ENCODE measurements around the gene GOLGA8S.
"Not testable (repeated sequence)": the region's sequence is repeated elsewhere in the genome, so short reads cannot be mapped to it uniquely, and the experiment has no call there.

Gene GOLGA8S

GRCh38 chr15:23354448-23354847 is at the start of gene GOLGA8S:
Gene GOLGA8S (plus strand): TSS chr15:23354748. CDS start chr15:23354810, 62 bp downstream.
- not testable (repeated sequence) for DNase-seq (ENCODE audit: low spot score)

DNA sequence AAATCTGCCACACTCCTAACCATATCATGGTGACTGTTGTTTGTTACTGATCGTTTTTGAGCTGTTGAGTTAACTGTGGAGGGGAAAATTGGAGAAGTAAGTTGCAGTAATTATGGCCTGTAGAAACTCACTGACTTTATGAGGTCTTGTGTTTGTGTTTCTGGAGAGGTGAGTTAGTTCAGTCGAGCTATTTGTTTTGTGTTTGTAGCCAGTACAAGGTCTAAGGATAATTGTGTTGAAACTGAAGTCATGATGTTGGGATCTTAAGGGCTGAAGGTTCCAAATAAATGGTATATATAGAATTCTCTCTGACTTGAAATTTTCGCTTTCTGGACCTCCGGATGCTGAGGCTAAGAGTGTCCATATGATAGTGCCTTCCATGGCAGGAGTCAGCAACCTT is 49.7 kb upstream of the GOLGA8S start:
- not testable (repeated sequence) for DNase-seq (ENCODE audit: low spot score)

DNA sequence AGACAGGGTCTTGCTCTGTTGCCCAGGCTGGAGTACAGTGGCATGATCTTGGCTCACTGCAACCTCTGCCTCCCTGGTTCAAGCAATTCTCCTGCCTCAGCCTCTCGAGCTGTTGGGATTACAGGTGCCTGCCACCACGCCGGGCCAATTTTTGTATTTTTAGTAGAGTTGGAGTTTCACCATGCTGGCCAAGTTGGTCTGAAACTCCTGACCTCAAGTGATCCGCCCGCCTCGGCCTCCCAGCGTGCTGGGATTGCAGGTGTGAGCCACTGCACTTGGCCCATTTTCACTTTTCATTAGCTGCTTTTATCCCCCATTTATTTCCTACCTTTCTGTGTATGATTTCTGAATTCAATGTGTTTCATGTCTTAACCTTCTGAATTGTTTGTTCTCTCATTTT is 48.6 kb upstream of the GOLGA8S start:
- DNase-seq (ENCODE audit: low spot score) = not testable (repeated sequence)

DNA sequence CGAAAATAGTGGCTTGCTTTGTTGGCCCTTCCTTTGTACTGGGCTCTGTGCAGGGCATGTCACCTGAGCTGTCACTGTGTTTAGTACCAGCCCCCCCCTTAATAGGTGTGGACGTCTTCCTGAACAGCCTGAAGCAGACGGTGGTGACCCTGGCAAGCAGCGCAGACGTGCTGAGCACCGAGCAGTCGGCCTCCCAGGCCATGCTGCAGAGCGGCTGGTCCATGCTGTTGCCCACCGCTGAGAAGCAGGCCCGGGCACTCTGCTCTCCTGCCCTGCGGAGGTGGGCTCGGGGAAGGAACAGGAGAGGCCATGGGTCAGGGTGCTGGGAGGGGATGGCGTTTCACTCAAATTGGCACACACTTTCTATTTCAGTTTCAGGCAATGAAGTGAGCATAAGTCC is 43.3 kb upstream of the GOLGA8S start:
- not testable (repeated sequence) for DNase-seq (ENCODE audit: low spot score)

DNA sequence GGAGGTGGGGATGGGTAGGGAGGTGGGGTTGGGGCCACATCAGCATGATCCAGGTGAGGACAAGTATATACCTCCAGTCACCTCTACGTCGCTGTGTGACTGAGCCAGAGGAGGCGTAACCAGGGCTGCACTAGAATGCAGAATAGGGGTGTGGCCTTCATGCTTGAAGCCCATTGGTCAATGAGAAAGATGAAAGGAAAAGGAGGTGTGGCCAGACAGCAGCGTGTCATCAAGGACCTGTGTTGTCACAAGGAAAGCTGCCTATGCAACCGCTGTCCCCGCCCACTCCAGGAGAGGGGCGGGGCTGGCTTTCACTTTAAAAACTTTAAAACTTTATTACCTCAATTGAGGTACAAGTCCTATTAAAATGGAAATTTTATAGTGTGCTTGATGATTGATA is 20.5 kb upstream of the GOLGA8S start, which contains the start of gene GOLGA6L26:
GOLGA6L26 (minus strand) TSS at position 101 of the 400 bp plus-strand sequence; CDS start at position 40, 61 bp downstream.
- DNase-seq (ENCODE audit: low spot score) = not testable (repeated sequence)

DNA sequence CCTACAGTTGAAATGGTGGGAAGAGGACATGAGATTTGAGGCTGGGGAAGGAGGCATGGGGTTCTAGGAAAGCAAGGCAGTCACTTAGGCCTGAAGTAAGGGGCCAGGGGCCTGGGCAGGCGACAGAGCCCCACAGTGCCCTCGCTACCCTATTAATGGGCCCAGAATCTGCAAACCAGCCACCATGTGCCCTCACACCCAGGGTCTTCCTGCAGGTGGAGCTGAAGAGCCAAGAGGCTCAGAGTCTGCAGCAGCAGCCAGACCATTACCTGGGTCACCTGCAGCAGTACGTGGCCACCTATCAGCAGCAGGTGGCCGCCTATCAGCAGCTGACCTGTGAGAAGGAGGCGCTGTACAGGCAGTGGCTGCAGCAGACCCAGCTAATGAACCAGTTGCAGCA is 8.1 kb downstream of the GOLGA8S start:
- not testable (repeated sequence) for DNase-seq (ENCODE audit: low spot score)

- not testable (repeated sequence) for DNase-seq (ENCODE audit: low spot score)
Measured at GRCh38 chr15:23364261-23364660, 9.7 kb downstream of the GOLGA8S start.

DNA sequence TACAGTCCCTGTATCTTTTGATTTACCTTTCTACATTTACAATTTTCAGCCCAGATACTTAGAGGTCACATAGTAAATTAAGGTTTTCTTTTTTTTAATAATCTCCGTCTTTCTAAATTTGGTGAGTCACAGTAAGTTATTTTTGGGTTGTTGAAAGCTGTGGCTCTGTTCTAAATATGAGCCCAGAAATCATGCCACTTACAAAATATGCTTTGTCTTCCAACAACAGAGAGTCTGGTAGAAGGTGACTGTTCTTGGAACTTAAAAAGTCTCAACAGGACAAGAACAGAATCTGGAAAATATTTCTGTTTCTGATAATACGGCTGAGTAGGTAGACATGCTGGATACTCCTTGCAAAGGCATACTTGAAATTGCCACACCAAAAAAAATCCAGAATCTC is 16.0 kb downstream of the GOLGA8S start:
- no peak for DNase-seq (ENCODE audit: low spot score)

DNA sequence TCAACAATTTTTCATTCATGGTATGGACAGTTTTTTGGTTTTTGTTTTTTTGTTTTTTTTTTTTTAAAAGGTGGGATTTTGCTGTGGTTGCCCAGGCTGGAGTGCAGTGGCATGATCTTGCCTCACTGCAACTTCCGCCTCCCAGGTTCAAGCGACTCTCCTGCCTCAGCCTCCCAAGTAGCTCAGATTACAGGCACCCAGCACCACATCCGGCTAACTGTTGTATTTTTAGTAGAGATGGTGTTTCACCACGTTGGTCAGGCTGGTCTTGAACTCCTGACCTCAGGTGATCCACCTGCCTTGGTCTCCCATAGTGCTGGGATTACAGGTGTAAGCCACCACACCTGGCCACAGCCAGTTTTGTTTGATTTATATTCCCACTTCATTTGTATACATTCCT is 16.6 kb downstream of the GOLGA8S start:
- DNase-seq (ENCODE audit: low spot score) = not testable (repeated sequence)

GRCh38 chr15:23371868-23372267 is 17.3 kb downstream of the GOLGA8S start:
- not testable (repeated sequence) for DNase-seq (ENCODE audit: low spot score)

DNA sequence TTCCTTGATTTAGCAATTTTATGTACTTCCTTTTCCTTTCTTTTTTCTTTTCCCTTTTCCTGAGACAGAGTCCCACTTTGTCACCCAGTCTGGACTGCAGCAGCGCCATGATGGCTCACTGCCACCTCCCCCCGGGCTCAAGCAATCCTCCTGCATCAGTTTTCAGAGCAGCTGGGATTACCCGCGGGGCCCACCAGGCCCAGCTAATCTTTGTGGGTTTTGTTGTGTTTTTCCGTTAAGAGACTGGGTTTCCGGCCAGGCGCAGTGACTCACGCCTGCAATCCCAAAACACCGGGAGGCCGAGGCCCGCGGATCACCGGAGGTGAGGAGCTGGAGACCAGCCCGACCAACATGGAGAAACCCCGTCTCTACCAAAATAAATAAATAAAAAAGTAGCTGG is 17.7 kb downstream of the GOLGA8S start:
- no peak for DNase-seq (ENCODE audit: low spot score)

- not testable (repeated sequence) for DNase-seq (ENCODE audit: low spot score)
Measured at GRCh38 chr15:23372891-23373600, 18.5 kb downstream of the GOLGA8S start.

- not testable (repeated sequence) for DNase-seq (ENCODE audit: low spot score)
Measured at GRCh38 chr15:23374226-23374625, 19.7 kb downstream of the GOLGA8S start.

DNA sequence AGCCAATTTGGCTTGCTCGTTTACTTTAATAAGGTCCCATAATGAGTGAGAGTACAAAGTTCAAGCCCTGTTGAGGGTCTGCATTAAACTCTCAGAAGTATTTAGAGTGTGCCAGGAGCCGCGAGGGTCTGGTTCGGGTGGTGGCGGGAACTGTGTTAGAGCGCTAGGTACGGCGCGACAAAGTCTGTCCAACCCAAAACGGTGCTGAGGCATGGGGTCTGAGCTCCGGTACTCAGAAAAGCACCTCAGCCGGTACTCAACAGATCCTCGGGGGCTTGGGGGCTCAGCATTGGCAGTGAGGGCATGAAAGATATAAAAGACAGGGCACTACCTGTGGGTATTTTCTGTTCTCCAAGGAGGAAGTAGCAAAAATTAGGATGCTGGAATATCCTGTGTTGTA is 24.4 kb downstream of the GOLGA8S start:
- not testable (repeated sequence) for DNase-seq (ENCODE audit: low spot score)

GRCh38 chr15:23380700-23381099 is 26.2 kb downstream of the GOLGA8S start:
- not testable (repeated sequence) for DNase-seq (ENCODE audit: low spot score)

- DNase-seq (ENCODE audit: low spot score) = not testable (repeated sequence)
Measured at GRCh38 chr15:23381192-23381591, 26.6 kb downstream of the GOLGA8S start.

DNA sequence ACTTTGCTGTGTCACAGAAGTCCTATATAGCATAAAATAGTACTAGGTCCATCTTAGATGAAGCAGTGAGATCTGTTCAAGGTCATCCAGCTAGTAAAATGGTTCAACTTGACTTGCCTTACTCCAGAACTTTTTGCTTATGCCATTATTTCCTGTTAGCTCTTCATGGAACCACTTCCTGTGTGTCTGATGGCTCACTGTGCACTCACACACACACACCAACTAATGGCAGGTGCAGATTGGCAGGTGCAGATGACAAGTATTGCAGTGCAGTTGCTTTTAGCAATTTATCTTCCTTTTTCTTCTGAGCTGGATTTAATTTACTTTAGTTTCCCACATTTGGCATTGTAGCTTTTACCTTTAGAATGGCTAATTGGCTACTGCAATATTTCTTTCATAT is 29.8 kb downstream of the GOLGA8S start:
- no peak for DNase-seq (ENCODE audit: low spot score)

DNA sequence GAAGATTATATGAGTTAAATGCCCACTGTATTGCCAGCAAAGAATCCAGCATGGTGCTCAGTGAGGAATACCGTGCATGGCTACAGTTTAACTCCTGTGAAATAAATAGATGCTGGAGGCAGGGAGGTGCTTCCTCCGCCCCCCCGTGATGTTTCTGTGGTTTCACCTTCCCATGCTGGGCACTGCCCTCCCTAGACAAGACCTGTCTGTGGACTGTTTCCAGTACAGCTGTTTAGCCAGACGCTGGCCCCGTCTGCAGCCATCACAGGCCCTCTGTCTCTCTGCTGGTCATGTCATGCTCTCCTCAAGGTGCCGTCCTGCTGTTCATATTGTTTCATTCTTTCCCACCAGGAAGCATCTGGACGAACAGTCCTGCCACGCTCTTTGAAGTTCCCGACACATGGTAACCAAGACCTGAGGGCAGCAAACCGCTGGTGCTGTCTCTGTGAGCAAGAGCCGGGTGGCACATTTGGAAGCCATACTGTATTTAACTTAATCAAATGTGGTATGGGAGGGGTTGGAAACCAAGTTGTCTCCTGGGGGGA is 31.4 kb downstream of the GOLGA8S start:
- no peak for DNase-seq (ENCODE audit: low spot score)

DNA sequence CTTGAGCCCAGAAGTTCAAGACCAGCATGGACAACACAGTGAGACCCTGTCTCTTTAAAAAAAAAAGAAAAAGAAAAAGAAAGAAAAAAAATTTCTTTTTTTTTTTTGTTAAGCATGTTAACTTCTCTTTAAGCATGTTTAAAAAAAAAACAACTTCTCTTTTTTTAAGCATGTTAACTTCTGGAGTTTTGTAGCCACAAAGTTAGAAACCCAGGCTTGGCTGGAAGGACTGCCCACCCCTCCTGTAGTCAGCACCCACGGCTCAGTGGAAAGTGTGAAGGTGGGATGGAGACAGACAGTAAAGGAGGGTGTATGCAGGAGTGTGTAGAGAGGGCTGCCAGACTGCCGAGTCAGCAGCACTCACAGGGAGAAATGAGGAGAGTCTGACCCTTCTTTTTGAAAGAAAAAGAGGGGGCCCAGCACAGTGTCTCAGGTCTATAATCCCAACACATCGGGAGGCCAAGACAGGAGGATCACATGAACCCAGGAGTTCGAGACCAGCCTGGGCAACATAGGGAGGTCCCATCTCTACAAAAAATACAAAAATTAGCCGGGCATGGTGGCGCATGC is 33.2 kb downstream of the GOLGA8S start:
- DNase-seq (ENCODE audit: low spot score) = no peak

GRCh38 chr15:23395030-23395692 is 40.6 kb downstream of the GOLGA8S start:
- no peak for DNase-seq (ENCODE audit: low spot score)

- no peak for DNase-seq (ENCODE audit: low spot score)
Measured at GRCh38 chr15:23395832-23396231, 41.3 kb downstream of the GOLGA8S start.

DNA sequence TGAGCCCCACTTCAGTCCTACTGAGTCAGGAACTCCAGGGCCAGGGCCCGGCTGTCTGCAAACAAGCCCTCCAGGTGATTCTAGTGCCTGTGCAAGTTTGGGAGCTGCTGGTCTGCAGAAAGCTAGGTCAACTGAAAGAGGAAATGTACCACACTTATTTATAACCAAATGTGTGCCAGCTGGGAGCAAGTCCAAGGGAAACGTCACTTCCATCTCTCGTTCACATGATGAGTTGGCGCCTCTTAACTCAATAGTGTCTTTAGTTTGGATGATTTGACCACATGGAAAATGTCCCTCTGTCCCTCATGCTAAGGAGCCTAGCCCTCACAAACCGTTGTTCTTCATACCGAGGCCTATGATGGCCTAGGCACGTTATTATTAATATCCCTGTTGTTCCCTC is 43.2 kb downstream of the GOLGA8S start:
- DNase-seq (ENCODE audit: low spot score) = no peak

GRCh38 chr15:23398357-23398756 is 43.8 kb downstream of the GOLGA8S start:
- DNase-seq (ENCODE audit: low spot score) = not testable (repeated sequence)
